Myocyte (in vitro differentiated cells): ENCODE results near the gene SH3RF2. TPM values are rescaled to one million over a fixed set of nuclear protein-coding genes. Genes with fewer than 3 reads are reported as not detected.
"Not testable (repeated sequence)": the region's sequence is repeated elsewhere in the genome, so short reads cannot be mapped to it uniquely, and the experiment has no call there.

ENCODE experiments used
- DNase-seq: peaks from one replicate; pipeline ENCODE4 v3.0.0-alpha.2; 2012; ENCODE audit warnings: low read depth
- total RNA-seq: library from RNA; depleted of rRNA; stranded (reverse); fragments of >200 nt; gene quantifications from 2 replicates; pipeline ENCODE4 v1.2.3, GENCODE V29; 2014

Gene SH3RF2
- total RNA-seq, 1 donor from 2014 or later, result 1.1 TPM

DNA sequence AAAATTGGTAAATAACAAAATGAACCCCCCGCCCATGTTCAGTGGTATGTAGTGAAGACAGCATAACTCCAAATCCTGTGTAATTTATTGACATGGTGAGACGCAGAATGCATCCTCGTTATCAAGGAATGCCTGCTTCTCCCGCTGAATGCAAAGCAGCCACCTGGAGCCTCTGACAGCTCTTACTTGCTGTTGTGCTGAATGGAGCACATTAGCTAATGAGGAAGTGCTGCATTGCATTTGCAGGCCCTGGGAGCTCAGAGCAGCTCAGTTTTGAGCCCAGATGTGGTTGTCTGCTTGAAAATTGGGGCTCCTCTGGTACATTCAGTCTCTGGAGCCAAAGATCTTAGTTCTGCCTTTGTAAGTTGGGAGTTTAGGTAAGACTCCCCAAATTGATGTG lies 140.1 kb downstream of the SH3RF2 start:
- DNase-seq, result no peak

DNA sequence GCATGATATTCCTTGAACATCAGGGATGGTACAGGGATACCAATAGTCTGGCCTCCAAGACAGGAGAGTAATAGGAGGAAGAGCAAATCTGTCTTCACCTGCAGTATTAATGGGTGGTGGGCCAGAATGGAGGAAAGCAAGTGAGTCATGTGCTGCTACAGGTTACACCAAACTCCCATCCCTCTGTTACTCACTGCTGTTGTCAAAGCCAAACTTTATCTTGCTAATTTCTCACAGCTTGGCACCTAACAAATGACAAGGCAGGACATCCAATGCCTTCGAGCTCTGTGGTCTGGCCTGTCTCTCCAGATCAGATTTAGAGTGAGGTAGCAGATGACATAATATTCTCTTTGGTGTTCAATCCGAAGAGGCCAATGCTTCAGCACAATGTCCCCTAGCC lies 142.2 kb downstream of the SH3RF2 start:
- no peak for DNase-seq

DNA sequence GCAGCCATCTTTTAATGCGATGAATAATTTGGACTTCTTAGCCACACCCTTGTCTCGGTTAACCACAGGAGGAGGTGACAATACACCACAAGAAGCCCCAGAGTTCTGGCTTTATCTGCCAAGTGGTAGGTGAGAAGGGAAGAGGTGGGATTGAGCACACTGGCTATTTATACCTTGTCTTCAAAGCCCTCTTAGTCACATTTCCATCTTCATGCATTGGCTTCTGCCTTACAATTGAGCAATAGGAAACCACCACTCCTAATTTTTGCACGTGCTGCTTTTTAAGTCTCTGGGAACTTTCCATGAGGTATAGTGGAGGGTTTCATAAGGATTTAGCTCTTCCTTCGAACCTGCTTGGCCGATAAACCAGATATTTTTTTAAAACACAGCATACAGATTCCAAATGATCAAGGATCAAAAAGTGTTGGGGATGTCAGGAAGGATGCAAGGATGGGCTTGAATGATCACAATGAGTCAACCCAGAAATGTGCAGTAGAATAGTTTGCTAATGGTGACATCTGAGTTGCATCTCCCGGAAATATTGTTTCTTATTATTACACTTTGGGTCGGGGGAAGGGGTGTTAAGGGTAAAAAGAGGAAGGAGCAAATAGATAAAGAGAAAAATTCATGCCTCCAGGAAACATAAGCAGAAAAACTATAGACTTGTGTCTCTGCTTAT lies 143.5 kb downstream of the SH3RF2 start:
- peak; percentile 89 for DNase-seq

DNA sequence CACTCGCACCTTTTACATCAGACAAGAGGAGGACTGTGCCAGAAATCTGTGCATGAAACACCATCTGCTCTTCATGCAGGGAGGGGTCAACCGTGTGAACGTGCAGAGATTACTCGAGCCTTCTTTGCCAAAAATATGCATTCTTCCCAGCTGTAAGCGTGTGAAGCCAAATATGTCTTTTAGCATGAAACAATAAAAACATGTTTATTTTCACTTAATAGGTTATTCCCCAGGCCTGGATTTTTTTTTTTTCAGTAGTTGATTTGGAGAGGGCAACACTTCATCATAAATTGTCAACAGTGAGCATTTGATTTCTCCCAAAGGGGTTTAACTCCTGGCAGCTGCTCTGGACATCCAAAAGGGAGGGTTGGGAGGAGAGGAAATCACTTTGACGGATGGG lies 145.2 kb downstream of the SH3RF2 start:
- peak; percentile 18 for DNase-seq

DNA sequence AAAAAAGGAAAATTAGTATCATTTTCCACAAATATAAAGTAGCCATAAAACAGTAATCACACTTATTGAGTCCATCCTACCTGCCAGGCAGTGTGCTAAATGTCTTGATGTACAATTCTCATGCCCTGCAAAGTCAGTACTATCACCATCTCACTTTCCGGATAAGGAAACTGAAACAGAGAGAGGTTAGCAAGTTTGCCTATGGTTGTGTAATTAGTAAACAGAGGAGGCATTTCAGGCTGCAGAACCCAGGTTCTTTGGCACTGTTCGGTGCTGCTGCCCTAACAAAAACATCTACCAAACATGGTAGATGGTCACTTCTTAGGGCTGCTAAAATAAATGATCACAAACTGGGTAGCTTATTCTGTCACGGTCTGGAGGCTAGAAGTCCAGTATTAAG lies 146.4 kb downstream of the SH3RF2 start:
- DNase-seq, result no peak

DNA sequence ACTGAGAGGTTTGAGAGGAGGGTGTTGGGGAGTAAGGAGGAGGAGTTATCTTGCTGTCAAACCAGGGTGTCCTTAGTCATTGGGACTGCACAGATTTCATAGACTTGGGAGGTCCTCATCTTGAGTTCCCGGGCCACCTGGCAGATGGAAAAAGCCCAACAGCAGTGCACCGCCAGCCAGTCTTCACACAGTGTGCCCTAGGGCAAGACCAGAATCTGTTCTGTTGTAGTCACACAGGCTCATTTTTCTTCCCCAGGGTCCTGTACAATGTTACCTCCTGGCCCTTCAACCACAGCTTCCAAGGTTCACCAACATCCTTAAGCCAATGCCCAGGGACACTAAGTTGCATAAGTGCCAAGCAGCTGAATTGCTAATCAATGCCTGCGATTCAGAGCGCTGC lies 148.0 kb downstream of the SH3RF2 start:
- DNase-seq, result no peak

DNA sequence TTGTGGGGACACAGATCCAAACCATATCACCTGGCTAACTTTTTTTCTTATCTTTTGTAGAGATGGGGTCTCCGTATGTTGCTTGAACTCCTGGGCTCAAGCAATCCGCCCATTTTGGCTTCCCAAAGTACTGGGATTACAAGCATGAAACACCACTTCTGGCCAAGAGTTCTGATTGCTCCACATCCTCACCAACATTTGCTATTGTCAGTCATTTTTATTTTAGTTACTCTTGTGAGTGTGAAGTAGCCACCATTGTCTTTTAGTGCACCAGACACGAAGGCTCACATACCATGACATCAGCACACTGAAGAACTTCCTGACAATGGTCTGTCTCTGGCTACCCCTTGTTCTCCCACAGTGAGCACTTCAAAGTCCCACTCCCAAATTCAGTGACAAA lies 151.7 kb downstream of the SH3RF2 start:
- peak; percentile 58 for DNase-seq

DNA sequence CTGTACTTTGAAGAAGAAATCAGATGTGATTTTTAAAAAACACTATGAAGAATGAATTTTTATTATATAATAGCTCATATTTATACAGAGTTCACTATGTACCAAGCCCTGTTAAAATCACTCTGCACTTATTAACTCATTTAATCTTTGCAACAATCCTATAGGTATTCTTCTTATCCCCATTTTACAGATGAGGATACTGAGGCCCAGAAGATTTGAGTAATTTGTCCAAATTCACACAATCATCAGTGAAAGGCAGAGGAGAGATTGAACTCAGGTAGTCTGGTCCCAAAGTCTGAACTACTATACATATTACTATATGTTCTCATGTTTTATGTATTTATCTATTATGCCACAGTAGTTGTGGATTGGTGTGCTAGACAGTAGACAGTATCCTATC lies 152.9 kb downstream of the SH3RF2 start:
- DNase-seq, result no peak

DNA sequence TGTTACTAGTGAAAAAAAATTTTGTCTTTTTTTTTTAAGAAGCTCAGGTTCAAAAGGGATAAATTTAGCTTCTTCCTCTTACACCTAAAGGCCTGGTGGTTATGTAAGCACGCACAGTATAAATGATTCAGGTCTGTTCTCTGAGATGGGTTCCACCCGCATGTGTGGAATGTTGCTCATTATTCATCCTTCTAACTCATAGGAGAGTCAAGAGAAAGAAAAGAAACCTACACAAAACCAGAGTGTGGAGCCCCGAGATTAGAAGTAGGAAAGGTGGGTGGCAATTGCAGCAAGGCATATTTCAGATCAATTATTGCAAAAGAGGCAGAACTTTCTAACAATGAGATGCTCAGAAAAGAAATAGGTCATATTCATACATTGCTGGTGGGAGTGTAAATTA lies 155.5 kb downstream of the SH3RF2 start:
- no peak for DNase-seq

DNA sequence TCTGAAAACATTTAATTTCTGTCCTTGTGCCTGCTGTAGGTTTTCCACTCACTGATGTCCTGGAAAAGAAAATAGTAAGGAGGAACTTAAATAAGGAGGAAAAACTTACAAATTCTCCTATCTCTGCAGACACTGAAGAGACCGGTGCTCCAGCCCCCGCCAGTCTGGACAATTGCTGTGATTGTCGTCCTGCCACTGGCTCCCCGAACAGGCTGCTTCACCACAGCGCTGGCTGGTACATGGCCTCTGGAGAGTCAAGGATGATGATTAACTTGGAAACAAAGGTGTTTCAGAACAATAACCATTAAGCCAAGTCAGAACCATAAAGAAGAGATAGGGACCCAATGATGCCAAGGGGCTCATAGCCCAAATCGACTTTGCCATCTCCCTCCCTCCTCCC lies 161.7 kb downstream of the SH3RF2 start:
- no peak for DNase-seq

DNA sequence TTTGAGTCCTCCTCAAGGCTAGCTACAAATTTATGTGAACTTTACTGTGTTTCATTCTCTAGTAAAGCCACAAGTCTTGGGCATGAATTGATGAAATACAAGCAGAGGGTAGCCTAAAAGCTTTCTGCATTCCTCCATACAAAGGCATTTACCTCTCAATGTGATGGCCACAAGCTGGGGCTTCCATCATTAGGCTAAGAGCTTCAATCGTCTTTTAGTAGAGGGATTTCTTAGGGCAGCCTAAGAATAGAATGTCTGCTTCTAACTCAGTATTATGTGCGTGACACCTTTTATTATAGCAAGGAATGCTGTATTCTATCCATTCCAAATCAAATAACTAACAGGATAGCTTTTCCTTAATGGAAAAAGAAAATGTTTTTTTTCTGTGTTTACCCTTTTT lies 165.3 kb downstream of the SH3RF2 start:
- no peak for DNase-seq

DNA sequence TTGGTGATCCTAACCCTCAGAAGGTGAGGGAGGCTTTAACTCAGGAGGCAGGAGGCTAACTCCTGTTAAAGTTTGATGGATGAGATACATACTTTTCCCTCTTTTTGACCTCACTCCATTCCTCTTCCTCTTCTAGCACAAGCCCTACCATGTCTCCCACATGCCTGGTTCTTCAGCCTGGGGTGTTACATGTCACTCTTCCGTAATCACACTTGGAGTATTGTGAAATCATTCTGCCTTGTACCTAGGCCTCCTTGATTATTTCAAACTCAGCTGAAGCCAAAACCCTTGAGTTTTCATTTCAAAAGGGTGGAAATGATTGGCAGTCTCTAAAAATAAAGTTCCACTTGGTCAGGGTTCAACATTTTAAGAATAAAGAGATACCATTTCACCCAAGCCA lies 167.2 kb downstream of the SH3RF2 start:
- no peak for DNase-seq

DNA sequence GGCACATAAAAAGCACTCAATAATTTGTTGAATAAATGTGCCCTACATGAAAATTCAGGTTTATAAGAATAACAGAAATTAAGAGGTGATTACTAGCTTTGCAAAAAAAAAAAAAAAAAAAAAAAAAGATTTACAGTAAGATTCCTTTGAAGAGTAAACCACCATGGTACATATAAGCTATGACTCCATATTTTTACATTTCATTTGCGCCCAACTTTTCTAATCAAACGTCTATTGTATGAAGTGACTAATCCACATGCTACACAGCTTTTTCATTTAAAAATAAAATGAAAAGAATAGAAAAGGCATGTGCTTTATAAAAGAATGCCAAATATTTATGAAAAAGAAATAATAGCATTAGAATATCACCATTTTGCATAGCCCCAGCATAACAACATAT lies 169.1 kb downstream of the SH3RF2 start, which contains the start of gene PLAC8L1:
Gene PLAC8L1 (minus strand): TSS at position 101 of the 400 bp plus-strand sequence. CDS start 1,266 bp downstream, outside the sequence.
- no peak for DNase-seq

DNA sequence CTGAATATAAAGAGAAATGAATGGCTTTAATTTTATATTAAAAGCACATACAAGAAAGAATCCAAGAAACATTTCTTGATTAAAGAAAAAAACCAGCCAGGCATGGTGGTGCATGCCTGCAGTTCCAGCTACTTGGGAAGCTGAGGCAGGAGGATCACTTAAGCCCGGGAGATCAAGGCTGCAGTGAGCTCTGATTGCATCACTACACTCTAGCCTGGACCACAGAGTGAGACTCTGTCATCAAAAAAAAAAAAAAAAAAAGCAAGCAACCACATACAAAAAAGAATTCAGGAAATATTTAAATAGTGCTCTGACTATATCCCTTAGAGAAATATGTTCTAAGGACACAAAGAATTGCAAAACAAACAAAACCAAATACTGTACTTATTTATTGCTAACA lies 171.5 kb downstream of the SH3RF2 start:
- DNase-seq, result no peak

DNA sequence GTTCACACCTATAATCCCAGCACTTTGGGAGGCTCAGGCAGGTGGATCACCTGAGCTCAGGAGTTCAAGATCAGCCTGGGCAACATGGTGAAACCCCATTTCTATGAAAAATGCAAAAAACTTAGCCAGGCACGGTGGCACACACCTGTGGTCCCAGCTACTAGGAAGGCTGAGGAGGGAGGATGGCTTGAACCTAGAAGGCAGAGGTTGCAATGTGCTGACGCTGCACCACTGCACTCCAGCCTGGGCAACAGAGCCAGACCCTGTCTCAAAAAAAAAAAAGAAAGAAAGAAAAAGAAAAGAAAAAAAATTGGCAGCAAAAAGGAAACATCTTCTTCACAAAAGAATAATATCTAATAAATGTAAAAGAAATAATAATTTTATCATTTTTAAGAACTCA lies 172.5 kb downstream of the SH3RF2 start:
- DNase-seq, result not testable (repeated sequence)

DNA sequence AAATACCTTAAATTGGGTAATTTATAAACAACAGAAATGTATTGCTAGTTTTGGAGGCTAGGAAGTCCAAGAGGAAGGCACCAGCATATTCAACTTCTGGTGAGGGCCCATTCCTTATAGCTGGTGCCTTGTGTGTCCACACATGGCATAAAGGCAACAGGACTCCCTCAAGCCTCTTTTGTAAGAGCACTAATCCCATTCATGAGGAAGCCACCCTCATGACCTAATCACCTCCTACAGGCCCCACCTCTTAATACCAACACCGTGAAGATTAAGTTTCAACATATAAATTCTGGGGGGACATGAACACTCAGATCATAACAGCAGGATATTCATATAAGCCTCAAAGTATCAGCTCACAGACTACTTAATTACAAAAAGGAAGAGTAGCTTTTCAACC lies 173.0 kb downstream of the SH3RF2 start:
- DNase-seq, result no peak

DNA sequence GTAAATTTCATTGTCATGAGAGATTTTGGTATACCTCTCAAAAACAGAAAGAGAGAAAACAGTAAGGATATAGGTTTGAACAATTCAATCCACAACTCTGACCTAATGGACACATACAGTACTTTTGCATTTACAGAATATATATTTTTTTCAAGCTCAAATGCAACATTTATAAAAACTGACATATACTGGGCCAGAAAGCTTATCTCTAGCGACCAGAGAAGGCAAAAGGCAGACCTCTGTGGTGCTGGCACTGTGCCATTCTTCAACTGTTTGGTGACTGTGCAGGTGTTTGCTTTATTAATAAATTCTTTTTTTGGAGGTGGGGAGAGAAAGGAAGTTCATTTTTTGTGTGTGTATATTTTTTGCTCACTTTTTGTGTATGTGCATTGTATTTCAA lies 175.0 kb downstream of the SH3RF2 start:
- no peak for DNase-seq

DNA sequence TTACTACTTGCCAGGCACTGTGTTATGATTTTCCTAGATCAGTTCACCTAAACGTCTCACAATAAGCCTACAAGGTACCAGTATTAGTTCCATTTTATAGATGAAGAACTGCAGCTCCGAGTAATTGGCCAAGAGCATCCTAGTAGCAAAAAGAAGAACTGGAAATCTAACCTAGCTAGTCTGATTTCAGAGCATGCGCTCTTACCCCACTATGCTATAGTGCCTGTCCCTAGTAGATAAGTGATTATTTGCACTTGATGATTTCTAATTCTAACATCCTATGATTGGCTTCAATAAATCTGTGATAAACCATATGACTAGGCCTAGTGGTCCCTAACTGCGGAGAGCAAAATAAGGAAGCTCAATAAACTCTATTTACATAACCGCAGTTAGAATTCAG lies 176.1 kb downstream of the SH3RF2 start:
- no peak for DNase-seq

Other genes starting within 250 kb of the SH3RF2 start
- gene PRELID2, start 101.2 kb upstream of the SH3RF2 start, total RNA-seq, result 1.8 TPM in 2 replicates
- not detected in 2 replicates for gene GRXCR2, start 63.6 kb upstream of the SH3RF2 start, total RNA-seq
- gene PLAC8L1, start 169.0 kb downstream of the SH3RF2 start, total RNA-seq, result 0.88 TPM in 1 of 2 replicates, not detected in the other
- 135 and 139 TPM in 2 replicates for gene LARS1, start 246.1 kb downstream of the SH3RF2 start, total RNA-seq